D721Med (cell line): ENCODE results near the gene VEGFC.

Source experiments
- DNase-seq: peaks from one replicate; pipeline ENCODE4 v3.0.0; 2011; ENCODE audit warnings: low spot score; ENCODE audit not compliant: insufficient read length
- FAIRE-seq: peaks from 2 replicates; lab custom pipeline; 2011; peaks lifted over from hg19 to GRCh38; lab: Jason Lieb, UNC
- TF ChIP-seq, protein P1 (sequence below): IDR thresholded peaks from 2 replicates; pipeline ENCODE4 v1.5.1; 2012; ENCODE audit warnings: mild to moderate bottlenecking, control low read depth; ENCODE audit not compliant: insufficient read depth; ENCODE audit errors: missing control alignments

VEGFC gene

DNA sequence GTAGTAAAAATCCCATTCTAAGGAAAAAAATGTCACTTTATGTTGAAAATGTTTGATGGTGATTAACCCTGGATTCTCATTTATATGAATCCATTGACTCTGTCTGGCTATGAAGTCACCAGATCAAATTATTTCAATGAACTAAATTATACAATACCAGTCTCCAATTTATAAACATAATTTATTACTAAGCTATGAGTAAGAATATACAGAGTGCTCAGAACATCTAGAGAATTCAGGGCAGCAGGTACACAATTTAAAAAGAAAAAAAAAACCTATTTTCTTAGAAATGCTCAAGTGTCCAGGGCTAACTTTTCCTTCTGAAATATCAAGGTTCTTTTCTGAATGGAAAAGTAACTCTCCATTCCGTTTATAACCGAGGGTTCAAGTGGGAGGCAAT, 48.6 kb downstream of the VEGFC start:
- DNase-seq (no peak), FAIRE-seq (no peak)
- TF ChIP-seq, protein P1, sequence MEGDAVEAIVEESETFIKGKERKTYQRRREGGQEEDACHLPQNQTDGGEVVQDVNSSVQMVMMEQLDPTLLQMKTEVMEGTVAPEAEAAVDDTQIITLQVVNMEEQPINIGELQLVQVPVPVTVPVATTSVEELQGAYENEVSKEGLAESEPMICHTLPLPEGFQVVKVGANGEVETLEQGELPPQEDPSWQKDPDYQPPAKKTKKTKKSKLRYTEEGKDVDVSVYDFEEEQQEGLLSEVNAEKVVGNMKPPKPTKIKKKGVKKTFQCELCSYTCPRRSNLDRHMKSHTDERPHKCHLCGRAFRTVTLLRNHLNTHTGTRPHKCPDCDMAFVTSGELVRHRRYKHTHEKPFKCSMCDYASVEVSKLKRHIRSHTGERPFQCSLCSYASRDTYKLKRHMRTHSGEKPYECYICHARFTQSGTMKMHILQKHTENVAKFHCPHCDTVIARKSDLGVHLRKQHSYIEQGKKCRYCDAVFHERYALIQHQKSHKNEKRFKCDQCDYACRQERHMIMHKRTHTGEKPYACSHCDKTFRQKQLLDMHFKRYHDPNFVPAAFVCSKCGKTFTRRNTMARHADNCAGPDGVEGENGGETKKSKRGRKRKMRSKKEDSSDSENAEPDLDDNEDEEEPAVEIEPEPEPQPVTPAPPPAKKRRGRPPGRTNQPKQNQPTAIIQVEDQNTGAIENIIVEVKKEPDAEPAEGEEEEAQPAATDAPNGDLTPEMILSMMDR: no peak

DNA sequence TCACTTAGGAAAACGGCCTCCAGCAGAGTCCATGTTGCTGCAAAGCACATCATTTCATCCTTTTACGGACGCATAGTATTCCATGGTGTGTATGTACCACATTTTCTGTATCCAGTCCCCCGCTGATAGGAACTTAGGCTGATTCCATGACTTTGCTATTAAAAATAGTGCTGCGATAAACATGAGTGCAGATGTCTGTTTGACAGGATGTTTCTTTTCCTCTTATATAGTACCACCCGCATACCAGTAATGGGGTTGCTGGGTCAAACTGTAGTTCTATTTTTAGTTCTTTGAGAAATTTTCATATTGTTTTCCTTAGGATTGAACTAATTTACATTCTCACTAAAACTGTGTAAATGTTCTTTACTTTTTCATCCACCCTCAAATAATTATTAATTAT, 50.5 kb downstream of the VEGFC start:
- TF ChIP-seq, protein P1: no peak
- no peak for DNase-seq
- FAIRE-seq: no peak

DNA sequence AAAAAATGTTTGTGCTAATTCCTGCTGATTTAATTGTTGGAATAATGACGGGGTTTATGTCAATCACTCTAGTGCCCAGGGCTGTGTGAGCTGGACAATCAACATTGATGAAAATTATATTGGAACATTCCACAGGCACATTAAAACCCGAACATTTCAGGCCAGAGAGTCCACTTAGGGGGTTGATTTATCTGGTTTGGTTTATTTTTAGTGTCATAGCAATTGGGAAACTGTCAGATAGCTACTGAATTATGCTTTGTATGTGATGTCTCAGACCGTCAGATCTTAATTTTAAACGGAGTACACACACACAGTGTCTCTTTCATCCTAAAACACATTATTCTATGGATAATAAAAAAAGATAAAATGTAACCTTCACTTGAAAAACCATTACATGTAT, 51.5 kb downstream of the VEGFC start:
- DNase-seq (no peak), FAIRE-seq (no peak)
- TF ChIP-seq, protein P1: no peak

- TF ChIP-seq, protein P1: no peak
- no peak for DNase-seq
- FAIRE-seq: no peak
Measured at GRCh38 chr4:176735300-176735699, 57.4 kb downstream of the VEGFC start.

DNA sequence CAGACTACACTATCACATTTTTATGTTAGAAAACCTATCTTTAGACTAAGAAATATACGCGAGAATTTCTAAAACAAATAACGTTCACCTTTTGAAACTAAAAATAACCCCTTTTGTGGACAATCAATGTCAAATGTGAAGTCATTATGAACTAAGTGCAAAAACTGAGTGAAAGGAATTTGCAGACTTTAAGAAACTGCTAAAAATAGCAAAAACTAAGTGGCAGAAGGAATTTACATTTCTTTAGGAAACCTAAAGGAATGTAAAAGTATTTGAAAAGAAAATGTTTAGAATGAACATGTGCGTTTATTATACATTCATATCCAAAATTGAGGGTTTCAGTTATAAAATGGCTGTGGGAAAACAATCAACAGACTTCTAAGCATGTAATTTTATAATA, 58.3 kb downstream of the VEGFC start:
- DNase-seq (no peak), FAIRE-seq (no peak)
- TF ChIP-seq, protein P1: no peak

- DNase-seq (no peak), FAIRE-seq (no peak)
- TF ChIP-seq, protein P1: no peak
Measured at GRCh38 chr4:176729489-176729888, 63.2 kb downstream of the VEGFC start.

- DNase-seq: no peak
- no peak for FAIRE-seq
- TF ChIP-seq, protein P1: no peak
Measured at GRCh38 chr4:176726803-176727202, 65.9 kb downstream of the VEGFC start.
